NOMO-1 treated with DMSO at 0.1 percent for 48 hours (cell line): ENCODE data around the gene DDI1.

Experiments used
- DNase-seq: peaks from one replicate; lab custom pipeline; 2025; ENCODE audit not compliant: unreplicated experiment; lab: John Stamatoyannopoulos, UW

The DDI1 gene

DNA sequence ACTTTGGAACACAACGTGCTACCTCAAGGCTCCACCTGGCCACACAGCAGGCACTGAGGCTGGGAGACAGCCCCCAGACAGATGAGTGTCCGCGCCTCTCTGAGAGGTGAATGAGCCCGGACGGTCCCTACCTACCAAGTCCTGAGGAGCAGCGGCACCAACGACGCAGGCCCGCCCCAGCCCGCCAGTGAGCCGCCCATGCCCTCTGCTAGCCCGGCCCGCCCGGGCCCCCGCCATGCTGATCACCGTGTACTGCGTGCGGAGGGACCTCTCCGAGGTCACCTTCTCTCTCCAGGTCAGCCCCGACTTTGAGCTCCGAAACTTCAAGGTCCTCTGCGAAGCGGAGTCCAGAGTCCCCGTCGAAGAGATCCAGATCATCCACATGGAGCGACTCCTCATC is at the start of gene DDI1:
TSS of gene DDI1 (plus strand) at position 53 of the 400 bp plus-strand sequence. CDS start at position 236, 183 bp downstream.
- DNase-seq, result no peak

DNA sequence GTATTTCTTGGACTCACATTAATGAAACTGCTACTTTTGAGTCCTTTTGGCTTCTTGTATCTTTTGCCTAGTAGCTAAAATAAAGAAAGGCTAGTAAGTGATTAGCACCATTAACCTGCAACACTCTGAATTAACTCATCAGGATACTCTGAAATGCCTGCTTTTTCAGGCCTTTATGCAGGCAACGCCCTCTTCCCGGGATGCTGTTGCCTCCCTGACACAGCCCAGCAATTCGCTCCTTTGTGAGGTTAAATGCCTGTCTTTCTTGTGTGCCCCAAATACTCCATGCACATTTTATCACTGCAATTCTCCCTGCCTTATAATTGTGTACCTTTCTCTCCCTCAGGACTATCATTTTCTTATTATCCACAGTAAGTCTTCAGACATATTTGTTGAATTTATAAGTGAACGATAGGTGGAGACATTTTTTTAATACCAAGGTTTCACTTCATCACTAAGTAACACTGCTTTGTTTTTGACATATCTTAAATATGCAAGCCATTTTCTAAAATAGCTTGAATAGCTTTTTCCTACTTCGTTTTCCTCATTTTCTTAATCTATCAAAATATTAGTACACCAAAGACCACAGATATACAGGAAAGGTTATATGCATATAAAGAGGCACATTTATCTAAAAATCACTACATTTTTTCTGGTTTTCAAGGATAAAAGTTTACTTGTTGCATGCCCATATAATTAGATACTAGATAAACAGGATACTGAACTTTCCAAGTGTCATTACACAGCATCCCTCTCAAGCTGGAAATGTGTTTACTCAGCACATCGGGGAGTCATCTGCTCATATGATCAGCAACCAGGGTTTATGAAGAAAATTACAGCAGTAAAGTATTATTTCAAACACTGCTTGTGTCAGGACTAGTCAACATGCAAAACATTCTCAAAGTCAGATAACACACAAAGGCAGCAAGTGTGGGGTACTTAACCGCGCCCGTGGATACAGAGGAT is 48.5 kb upstream of the DDI1 start:
- no peak for DNase-seq

DNA sequence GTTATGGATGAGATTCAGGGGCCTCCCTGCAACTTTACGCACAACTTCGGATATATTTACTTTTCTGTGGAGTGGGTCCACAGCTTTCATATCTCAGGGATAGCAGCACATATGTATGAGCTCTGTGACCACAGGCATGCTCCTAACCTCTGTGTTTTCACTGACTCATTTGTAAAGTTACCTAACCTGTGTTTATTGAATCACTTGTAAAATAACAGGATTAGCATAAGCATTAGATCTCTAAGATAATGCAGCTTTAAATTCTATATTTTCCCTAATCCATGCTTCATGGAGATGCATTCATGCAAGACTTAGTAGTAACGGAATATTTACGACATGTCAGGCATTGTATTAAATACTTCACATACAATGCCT is 47.9 kb upstream of the DDI1 start:
- no peak for DNase-seq

DNA sequence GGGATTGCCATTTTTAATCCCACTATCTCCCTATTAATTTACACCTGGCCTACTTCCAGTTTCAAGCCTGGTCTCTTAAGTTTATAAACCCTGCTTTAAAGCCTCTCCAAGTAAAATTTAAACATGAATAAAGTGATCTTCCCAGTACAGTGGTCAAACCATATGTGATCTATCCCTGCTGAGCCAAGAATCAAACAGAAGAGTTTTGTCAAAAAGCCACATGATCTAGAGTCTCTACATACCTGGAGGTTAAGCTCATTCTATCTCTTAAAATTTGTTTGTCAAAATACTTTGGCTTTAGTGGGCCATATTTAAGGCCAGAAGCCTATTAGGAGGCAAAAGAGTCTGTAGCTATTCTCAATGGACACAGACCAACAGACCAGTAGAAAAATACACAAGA is 42.9 kb upstream of the DDI1 start:
- DNase-seq, result no peak

DNA sequence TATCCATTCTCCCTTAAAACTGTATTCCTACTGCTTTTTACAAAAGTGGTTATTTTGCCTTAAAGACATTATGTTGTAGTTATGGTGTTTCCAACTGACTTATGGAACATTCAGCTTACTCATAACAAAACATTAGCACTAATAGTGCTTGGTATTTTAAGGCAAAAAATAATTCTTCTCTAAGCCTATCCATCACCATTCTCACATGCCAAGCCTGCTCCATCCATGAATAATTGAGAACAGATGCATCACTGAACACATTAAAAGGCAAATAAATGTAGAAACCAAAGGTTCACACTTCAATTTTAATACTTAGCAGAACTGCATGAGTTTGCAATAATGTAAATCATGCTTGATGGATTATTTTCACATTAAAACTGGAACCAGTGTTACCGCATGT is 42.3 kb upstream of the DDI1 start:
- DNase-seq, result no peak

DNA sequence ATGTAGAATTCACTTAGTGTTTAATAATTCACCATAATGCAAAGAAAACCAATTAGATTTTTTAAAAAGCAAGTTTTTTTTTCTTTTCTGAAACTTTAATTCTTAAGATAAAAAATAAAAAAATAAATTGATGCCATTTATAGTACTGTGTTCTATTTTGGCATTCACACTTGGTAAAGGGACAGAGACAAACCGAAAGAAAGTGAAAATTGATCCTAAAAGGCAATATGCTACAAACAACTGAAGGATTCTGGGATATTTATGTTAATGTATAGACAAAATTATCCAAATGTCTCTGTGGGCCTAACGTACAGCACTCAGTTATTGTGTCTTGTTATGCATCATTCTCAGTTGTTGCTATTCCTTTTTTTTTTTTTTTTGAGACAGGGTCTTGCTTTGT is 41.9 kb upstream of the DDI1 start:
- no peak for DNase-seq

DNA sequence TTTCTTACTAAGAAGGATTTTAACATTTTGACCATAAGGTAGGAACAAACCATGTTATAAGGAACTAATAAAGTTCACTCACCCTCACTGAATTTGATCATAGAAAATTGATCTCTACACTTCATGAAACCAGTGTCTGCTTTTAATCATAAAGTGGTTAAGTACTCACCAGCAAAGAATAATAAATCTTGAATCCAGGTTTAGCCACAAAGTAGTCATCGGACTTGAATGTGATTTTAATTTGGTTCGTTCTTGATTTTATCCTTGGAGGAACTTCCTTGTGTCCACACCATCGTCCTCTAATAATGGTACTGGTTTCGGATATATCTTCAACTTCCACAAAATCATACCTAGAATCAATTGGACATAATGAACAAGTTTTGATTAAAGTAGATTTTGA is 40.5 kb upstream of the DDI1 start:
- no peak for DNase-seq

DNA sequence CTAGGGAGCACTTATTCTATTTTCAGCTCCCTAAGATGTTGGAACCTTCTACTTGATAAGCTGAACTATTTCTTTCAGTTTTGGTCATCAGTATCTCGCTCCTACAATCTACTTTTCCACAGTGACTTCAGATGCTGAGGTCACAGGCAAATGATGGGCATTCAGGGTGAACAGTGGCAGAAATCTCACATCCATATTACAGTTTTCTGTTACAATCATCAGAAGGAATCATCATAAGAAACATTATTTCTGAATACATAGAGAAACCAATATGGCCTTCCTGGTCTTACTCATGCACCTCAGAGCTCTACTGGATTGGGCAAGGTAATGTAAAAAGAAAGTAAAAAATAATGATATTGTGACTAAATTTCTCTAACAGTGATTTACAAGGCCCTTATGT is 39.4 kb upstream of the DDI1 start:
- DNase-seq, result no peak

DNA sequence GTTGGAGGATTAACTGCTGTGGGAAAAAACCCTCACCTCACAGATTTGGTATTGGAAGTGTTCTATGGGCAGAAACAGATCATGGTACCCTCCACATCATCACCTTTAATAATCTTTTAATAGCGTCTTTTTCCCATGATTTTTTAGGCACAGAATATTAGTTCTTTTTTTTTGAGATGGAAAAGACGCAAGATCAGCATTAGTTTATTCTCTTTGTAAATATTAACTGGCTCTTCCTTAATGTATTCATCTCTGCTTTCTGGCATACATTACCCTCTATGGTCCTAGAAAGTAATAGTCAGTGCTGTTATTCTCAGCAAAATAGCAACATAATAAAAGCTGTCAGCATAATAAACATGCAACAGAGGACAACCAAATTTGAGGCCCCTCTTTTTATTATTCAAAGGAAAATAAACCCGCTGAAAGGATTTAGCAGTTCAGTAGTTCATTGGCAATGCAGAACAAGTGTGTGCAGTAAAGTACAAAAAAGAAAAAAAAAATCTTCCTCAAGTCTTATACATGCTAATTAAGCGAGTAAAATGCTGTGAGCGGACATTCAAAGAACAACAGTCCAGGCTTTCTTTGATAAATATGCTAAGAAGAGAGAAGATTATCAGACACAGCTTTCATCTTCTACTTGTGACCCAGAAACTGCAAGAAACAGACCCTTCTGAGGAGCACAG is 37.5 kb upstream of the DDI1 start:
- DNase-seq, result no peak

DNA sequence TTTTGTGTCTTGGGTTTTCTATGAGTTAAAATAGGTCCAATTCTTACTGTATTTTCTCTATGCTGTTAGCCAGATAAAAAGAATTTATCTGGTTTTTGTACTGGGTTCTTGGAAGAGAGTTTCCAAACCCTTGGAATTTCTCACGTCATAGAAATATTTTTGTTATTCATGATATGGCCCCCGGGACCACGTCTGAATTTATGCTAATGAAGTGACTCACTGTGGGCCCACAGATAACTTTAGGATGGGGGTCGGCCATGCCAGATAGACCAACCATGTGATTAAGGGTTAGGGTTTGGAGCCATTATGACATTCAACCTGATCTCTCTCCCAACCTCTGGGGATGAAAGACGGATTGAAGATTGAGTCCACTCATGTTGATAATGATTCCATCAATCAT is 35.6 kb upstream of the DDI1 start:
- no peak for DNase-seq

DNA sequence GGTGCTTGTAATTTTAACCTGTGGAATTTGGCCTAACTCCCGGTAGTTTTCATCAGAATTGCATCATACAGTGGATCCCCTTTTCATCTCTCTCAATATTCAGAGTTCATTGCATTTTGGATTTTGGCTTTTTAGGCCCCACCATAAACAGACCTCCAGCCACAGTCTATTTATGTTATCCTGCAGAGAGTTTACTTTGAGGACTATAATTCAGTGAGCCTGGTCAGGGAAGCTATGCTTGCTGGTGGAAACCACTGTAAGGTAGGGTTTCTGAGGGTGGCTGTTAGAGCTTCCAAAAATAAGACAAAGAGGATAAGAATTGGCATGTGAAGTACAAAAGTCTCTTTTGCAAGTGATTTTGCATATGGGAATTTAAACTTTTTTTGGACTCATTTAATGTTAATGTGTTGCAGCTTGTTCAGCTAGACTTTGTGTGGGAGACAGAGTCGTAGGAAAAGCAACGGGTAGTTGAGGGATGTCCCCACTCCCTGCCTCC is 34.8 kb upstream of the DDI1 start:
- DNase-seq, result no peak

DNA sequence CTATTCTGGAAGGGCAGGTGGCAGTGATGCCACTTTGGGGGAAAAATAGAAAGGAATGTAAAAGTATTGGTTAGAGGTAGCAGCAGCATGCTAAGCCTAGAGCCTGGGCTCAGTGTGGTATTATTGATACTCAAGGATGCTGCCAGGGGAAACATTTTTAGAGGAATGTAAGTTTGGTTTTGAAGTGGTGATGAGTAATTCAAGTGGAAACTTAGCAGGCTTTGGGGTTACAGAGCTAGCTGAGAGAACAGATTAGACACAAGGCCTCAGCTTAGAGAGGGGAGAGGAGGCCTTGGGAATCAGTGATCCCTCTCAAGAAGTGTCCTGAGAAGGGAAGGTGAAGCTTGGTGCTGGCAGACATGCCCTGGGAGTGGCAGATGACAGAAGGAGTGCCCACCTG is 32.9 kb upstream of the DDI1 start:
- DNase-seq, result no peak

DNA sequence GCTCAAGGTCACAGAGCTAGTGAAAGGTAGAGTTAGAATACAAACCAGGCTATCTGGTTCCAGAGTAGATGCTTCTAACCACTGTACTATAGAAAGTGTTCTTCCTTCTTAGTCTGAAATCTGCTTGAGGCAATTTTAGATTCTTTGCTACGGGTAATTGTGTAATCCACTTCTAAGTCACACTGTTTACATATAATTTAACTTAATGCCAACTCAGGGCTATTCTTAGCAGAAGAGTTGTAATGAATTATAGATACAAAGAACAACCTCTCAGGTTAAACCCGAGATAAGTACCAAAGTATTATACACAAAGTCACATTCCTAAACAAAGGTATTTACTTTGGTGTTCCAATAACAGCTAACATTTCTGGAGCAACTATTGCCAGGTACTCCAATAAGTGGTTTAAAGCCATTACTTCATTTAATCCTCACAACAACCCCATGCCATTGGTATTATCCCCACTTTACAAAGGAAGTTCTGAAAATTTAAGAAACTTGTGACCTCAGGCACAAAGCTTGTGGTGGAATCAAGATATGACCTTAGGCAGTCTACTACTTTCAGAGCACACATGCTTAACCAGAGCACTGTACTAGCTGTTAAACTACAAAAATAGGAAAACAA is 31.1 kb upstream of the DDI1 start:
- peak; percentile 30 for DNase-seq

DNA sequence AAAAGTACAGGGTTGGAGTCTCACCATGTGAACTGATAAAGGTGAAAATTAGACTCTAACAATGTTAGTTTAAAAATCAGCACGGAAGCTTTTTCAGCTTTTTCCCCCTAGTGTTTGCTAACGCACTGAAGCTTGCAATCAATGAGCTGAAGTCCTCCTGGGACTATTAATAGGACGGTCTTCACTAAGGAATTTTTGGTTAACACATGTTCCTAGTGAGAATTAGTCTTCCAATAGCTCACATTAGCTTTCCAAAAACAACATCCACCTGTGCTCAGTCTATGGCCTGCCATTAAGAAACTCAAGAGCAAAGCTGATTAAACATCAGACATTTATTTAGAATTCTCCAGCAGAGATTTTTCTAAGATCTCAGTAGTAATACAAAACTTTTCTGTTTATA is 26.7 kb upstream of the DDI1 start:
- no peak for DNase-seq

DNA sequence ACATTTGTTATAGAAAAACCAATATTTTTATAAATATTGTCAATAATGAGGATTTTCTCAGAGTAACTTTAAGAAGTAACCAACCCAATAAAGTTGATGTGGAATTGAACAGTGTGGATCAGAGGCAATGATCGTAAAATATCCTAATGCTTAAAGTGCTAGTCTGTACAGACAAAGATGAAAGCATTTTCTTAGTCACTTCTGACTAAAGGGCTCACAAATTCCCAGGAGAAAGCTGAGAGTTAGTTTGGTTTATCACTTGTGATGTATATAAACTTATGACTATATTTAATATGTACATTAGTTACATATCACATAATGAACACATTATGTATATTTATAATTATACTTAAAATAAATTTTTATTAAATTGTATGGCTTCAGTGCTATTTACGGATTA is 25.4 kb upstream of the DDI1 start:
- DNase-seq, result no peak

DNA sequence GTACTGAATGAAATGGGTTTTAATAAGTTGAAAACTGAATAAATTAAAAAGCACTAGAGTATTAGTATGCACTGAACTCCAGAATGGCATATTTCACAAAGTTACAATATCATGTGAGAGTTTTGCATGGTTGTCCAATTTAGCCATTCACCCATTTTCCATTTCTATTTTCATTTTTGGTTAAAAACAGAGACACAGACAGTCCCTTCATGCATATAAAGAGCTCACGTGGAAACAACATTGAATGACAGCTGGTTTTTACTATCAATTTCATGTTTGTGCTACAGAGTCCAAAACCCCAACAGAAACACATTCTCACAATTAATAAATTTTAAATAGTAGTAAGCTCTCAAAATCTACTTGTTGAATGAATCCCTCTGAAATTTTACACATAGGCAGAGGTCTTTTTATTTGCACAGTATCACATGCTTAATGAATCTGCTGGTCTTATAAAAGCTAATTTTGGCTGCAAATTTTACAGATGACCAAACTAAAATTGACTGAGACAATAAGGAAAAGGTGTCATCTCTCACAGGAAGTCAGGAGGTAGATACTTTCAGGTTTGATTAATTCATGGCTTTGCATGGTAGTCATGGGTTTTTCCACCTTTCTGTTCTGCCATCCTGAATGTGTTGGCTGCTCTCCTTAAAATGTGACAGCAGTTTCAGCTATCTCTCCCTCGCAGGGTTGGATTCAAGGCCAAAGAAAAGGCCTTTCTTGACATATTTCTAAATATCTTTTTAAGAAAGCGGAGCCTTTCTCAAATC is 20.6 kb upstream of the DDI1 start:
- no peak for DNase-seq

DNA sequence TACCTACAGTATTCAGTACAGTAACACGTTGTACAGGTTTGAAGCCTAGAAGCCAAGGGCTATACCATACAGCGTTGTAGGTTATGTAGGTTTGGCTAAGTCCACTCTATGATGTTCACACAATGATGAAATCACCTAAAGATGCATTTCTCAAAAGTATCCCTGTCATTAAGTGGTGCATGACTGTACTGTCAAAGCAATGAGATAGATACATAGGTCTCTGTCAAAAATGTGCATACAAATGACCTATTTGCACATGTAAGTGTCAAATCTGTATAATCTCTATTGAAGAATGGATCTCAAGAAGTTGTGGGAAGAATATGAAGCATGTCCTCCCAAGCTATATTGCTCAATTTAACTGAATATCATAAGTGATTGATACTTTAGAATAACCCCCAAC is 11.9 kb upstream of the DDI1 start:
- DNase-seq, result no peak

DNA sequence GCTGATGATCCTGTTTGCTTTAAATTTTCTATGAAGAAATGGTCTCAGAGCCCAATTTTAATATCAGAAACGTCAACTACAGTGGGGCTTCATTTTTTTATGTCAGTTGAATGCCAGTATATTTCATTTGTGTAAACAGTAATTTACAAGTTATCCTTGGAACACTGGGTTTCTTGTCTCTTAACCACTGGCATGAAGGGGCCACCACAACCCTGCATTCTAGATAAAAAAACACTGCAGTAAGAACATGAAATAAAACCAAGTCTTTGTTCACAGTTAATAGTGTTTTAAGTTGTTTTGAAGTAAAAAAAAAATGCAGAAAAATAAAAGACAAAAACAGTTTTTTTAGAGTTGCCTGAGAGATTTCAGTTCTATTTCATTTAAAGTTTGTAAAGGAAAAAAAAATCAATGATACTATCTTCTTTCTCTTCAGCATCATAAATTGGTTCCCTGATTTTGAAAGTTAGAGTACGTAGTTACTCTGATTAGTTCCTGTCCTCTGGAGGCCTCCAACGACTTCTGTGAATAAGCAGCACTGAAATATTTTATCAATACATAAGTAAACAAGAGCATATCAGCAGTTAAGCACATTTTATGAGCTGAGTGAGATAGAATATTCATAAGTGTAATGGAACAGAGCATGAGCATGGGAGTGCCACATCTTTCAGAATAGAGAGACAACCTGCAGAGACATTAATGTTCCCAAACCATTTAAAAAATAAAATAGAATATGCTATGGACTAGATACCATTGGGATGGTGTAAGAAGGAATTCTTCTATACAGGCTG is 7.8 kb upstream of the DDI1 start:
- no peak for DNase-seq

DNA sequence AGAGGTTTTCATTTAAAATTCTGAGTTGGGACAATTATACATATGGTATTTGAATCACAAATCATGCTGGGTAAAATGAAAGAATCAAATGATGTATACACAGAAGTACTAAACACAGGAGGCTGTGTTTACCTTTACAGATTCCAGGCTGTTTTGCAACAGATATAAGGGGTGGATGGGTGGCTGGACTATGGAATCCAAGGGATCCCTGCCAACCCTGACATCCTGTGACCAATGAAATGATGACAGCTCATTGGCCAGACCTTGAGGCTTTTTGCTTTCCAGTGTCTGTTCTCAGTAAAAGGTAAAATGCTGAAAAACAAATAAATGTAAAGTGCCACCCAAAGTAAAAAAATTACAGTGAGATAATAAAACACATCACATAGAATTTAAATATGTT is 3.3 kb upstream of the DDI1 start:
- no peak for DNase-seq

DNA sequence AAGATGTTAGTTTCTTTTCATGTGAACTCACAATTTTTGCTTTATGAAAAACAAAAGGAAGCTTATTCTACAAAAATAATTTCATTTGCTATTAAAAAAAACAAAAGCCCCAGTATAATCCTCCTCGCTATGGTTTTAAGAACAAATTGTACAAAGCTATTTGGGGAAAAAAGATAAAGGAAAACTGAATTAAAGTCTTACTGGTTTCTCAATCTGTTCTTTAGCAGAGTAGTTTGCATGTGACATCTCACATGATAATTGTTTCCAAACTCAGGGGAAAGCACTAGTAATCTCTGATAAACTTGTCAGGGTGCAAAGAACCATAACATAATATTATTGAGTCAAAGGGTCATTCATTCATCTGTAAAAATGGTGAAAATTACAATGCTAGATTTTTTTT is 2.9 kb upstream of the DDI1 start:
- no peak for DNase-seq
